ENCODE results near the gene ENAH. TPM values are rescaled to one million over a fixed set of nuclear protein-coding genes. Genes with fewer than 3 reads are reported as not detected.
"Not testable (repeated sequence)": the region's sequence is repeated elsewhere in the genome, so short reads cannot be mapped to it uniquely, and the experiment has no call there.

ENAH gene
- total RNA-seq, 1 donor from 2014 or later, result 137 TPM

DNA sequence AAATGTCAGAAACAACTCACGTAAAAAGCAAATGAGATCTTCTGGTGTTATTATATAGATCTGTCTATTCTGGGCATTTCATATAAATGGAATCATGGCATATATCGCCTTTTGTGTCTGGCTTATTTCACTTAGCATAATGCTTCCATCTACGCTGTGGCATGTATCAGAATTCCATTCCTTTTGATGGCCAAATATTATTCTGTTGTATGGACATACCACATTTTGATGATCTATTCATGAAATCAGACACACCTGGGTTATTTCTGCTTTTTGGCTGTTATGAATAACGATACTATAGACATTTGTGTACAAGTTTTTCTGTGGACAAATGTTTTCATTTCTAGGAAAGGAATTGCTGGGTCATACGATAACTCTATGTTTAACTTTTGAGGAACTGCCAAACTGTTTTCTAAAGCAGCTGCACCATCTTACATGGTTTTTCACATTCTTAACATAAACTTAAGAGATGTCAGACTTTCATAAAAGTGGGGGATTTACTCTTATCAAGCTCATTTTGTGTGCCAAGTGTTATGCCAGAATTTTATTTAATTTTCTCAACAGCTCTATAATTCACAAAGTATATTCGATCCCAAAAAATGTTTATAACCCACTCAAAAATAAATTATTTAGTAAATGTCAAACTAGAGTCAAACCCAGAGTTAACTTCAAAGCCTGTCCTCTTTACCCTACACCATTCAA lies 7.6 kb downstream of the ENAH start:
- peaks cover 11% of the 10 kb centered on the region for H3K9me3 Mint-ChIP-seq
- no peak overlapping the region for H3K4me3 Mint-ChIP-seq
- DNase-seq (ENCODE audit: low spot score in 2 of 2, unreplicated experiment in 2 of 2), result no peak
- TF ChIP-seq, protein P1, sequence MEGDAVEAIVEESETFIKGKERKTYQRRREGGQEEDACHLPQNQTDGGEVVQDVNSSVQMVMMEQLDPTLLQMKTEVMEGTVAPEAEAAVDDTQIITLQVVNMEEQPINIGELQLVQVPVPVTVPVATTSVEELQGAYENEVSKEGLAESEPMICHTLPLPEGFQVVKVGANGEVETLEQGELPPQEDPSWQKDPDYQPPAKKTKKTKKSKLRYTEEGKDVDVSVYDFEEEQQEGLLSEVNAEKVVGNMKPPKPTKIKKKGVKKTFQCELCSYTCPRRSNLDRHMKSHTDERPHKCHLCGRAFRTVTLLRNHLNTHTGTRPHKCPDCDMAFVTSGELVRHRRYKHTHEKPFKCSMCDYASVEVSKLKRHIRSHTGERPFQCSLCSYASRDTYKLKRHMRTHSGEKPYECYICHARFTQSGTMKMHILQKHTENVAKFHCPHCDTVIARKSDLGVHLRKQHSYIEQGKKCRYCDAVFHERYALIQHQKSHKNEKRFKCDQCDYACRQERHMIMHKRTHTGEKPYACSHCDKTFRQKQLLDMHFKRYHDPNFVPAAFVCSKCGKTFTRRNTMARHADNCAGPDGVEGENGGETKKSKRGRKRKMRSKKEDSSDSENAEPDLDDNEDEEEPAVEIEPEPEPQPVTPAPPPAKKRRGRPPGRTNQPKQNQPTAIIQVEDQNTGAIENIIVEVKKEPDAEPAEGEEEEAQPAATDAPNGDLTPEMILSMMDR (IDR thresholded peaks at IDR 0.05; ENCODE audit: unreplicated experiment), result no peak
- H3K27me3 Mint-ChIP-seq (ENCODE audit: low read depth), result no peaks in the 10 kb centered on the region
- peaks cover 27% of the 10 kb centered on the region for H3K4me1 Mint-ChIP-seq
- H3K36me3 Mint-ChIP-seq, result peaks cover 25% of the 10 kb centered on the region
- H3K27ac Mint-ChIP-seq, result no peak overlapping the region

DNA sequence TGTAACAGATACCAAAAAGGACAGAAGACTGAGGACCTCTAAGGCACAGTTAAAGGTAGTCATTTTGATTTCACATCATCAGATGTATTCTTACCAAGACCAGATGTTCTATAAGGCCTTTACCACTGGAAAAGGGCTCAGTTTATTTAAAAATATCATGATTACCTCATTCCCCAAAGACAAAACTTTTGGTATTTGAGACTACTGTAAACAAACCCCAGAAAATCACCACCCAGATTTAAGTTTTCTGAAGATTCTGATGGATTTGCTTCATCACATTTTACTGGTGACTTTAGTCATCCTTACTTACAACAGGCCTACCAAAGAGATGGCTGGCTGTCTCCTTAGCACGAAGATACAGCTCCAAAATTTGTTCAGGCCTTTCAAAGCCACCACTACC lies 8.3 kb downstream of the ENAH start:
- TF ChIP-seq, protein P1 (IDR thresholded peaks at IDR 0.05; ENCODE audit: unreplicated experiment), result no peak
- Mint-ChIP-seq H3K27ac (no peak overlapping the region), H3K27me3 (ENCODE audit: low read depth) (no peaks in the 10 kb centered on the region), H3K9me3 (peaks cover 11% of the 10 kb centered on the region), H3K36me3 (peaks cover 30% of the 10 kb centered on the region), H3K4me3 (no peak overlapping the region), H3K4me1 (peaks cover 20% of the 10 kb centered on the region)
- DNase-seq (ENCODE audit: low spot score in 2 of 2, unreplicated experiment in 2 of 2), result no peak

DNA sequence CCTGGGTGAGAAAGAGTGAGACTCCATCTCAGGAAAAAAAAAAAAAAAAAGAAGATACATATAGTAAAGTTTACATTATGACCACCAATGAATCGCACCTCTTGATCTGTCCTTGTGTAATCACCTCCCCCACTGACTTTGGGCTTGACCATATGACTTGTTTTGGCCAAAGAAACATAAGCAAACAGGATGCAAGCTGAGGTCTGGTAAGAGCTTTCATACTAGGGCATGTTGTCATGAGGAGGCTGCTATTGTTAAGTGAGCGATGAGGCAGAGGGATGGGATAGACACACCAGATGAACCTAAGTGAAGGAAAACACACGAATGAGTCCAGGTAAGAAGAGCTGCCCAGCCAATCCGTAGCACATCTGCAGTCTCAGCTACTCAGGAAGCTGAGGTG lies 10.7 kb downstream of the ENAH start:
- TF ChIP-seq, protein P1 (IDR thresholded peaks at IDR 0.05; ENCODE audit: unreplicated experiment), result no peak
- Mint-ChIP-seq H3K36me3 (peaks cover 46% of the 10 kb centered on the region), H3K4me3 (no peak overlapping the region), H3K9me3 (peaks cover 19% of the 10 kb centered on the region), H3K27ac (no peak overlapping the region), H3K4me1 (no peaks in the 10 kb centered on the region), H3K27me3 (ENCODE audit: low read depth) (no peaks in the 10 kb centered on the region)
- no peak for DNase-seq (ENCODE audit: low spot score in 2 of 2, unreplicated experiment in 2 of 2)

GRCh38 chr1:225638853-225639252 lies 14.1 kb downstream of the ENAH start:
- Mint-ChIP-seq H3K27ac (no peak overlapping the region), H3K4me1 (no peaks in the 10 kb centered on the region), H3K36me3 (peaks cover 37% of the 10 kb centered on the region)

GRCh38 chr1:225637651-225638199 lies 15.2 kb downstream of the ENAH start:
- no peaks in the 10 kb centered on the region for H3K27me3 Mint-ChIP-seq (ENCODE audit: low read depth)
- H3K4me1 Mint-ChIP-seq, result no peaks in the 10 kb centered on the region
- H3K36me3 Mint-ChIP-seq, result peaks cover 32% of the 10 kb centered on the region
- H3K9me3 Mint-ChIP-seq, result peaks cover 8% of the 10 kb centered on the region
- no peak overlapping the region for H3K27ac Mint-ChIP-seq
- TF ChIP-seq, protein P1 (IDR thresholded peaks at IDR 0.05; ENCODE audit: unreplicated experiment), result no peak
- DNase-seq (ENCODE audit: low spot score in 2 of 2, unreplicated experiment in 2 of 2), result no peak
- no peak overlapping the region for H3K4me3 Mint-ChIP-seq

More at GRCh38 chr1:225638853-225639252, 14.1 kb downstream of the ENAH start:
- Mint-ChIP-seq H3K27me3 (ENCODE audit: low read depth) (no peaks in the 10 kb centered on the region), H3K4me3 (no peak overlapping the region), H3K9me3 (peaks cover 13% of the 10 kb centered on the region)
- TF ChIP-seq, protein P1 (IDR thresholded peaks at IDR 0.05; ENCODE audit: unreplicated experiment), result no peak
- no peak for DNase-seq (ENCODE audit: low spot score in 2 of 2, unreplicated experiment in 2 of 2)

GRCh38 chr1:225636992-225637391 lies 15.9 kb downstream of the ENAH start:
- peaks cover 30% of the 10 kb centered on the region for H3K36me3 Mint-ChIP-seq
- H3K27me3 Mint-ChIP-seq (ENCODE audit: low read depth); H3K9me3 Mint-ChIP-seq; H3K4me3 Mint-ChIP-seq; DNase-seq (ENCODE audit: low spot score in 2 of 2, unreplicated experiment in 2 of 2); H3K27ac Mint-ChIP-seq; H3K4me1 Mint-ChIP-seq: not testable (repeated sequence)
